Subcutaneous abdominal adipose tissue (tissue), 5 donors: ENCODE results near the gene DMD.

Experiments used
- H3K27ac ChIP-seq: one replicate; pipeline ENCODE4 v1.7.0; 2013; ENCODE audit warnings: low read depth, mild to moderate bottlenecking, inconsistent platforms, low read length, moderate library complexity
- H3K27me3 ChIP-seq, 5 donors: one replicate each; pipeline ENCODE4 v1.7.0; 2013; ENCODE audit warnings: low read length in 5 of 5, inconsistent platforms in 1 of 5; ENCODE audit not compliant: control insufficient read depth in 5 of 5, insufficient read depth in 4 of 5
- H3K36me3 ChIP-seq, 5 donors: one replicate each; pipeline ENCODE4 v1.7.0; 2013; ENCODE audit warnings: low read length in 5 of 5; ENCODE audit not compliant: control insufficient read depth in 5 of 5, insufficient read depth in 5 of 5
- H3K4me1 ChIP-seq, 5 donors: one replicate each; pipeline ENCODE4 v1.7.0; 2013; ENCODE audit warnings: low read length in 5 of 5, mild to moderate bottlenecking in 3 of 5, moderate library complexity in 1 of 5; ENCODE audit not compliant: control insufficient read depth in 5 of 5, insufficient read depth in 5 of 5
- H3K4me3 ChIP-seq, 5 donors: one replicate each; pipeline ENCODE4 v1.7.0; 2013; ENCODE audit warnings: low read length in 5 of 5, low read depth in 1 of 5
- H3K9ac ChIP-seq, 5 donors: one replicate each; pipeline ENCODE4 v1.7.0; 2013; ENCODE audit warnings: low read length in 5 of 5, mild to moderate bottlenecking in 4 of 5, moderate library complexity in 3 of 5
- H3K9me3 ChIP-seq, 5 donors: one replicate each; pipeline ENCODE4 v1.7.0; 2013; ENCODE audit warnings: low read length in 5 of 5; ENCODE audit not compliant: control insufficient read depth in 5 of 5
- donor health status: healthy.
- donor health status: healthy.
- donor health status: healthy.
- donor health status: healthy.
- donor health status: healthy.

The DMD gene

GRCh38 chrX:31236231-31236630 lies 1975.1 kb downstream of the DMD start:
- Histone ChIP-seq H3K9me3 (no peaks in the 10 kb centered on the region), H3K27ac (no peak overlapping the region), H3K27me3 (no peaks in the 10 kb centered on the region), H3K4me3 (no peak overlapping the region), H3K4me1 (no peaks in the 10 kb centered on the region), H3K9ac (no peak overlapping the region), H3K36me3 (no peaks in the 10 kb centered on the region)

- Histone ChIP-seq H3K9me3 (no peaks in the 10 kb centered on the region), H3K36me3 (no peaks in the 10 kb centered on the region), H3K4me3 (no peak overlapping the region), H3K4me1 (no peaks in the 10 kb centered on the region), H3K9ac (no peak overlapping the region), H3K27me3 (no peaks in the 10 kb centered on the region), H3K27ac (no peak overlapping the region)
These were observed 1977.3 kb downstream of the DMD start for GRCh38 chrX:31233941-31234496.

DNA sequence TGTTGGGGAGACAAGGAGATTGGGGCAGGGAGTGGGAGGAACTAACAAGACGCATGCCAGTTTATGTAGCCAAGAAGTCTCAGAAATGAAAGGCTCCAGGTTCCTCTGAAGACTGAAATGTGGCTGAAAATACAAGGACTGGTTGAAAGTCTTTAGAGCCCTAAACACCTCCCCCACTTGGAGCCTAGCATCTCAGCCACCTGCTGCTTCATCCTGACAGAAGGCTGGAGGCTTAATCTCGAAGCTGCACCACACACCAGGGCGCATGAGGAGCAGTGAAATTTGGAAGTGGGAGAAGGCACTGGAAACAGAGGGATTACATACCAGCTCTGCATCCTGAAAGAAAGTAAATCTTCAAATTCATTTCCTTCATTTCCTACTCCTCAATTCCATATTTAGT lies 1978.8 kb downstream of the DMD start:
- peaks cover 0 to 5% (median 0%) of the 10 kb centered on the region in 5 donors for H3K4me1 ChIP-seq
- no peak overlapping the region for H3K9ac ChIP-seq
- H3K9me3 ChIP-seq: no peaks in the 10 kb centered on the region
- H3K27ac ChIP-seq: no peak overlapping the region
- no peaks in the 10 kb centered on the region for H3K36me3 ChIP-seq
- H3K27me3 ChIP-seq: no peaks in the 10 kb centered on the region
- no peak overlapping the region for H3K4me3 ChIP-seq

DNA sequence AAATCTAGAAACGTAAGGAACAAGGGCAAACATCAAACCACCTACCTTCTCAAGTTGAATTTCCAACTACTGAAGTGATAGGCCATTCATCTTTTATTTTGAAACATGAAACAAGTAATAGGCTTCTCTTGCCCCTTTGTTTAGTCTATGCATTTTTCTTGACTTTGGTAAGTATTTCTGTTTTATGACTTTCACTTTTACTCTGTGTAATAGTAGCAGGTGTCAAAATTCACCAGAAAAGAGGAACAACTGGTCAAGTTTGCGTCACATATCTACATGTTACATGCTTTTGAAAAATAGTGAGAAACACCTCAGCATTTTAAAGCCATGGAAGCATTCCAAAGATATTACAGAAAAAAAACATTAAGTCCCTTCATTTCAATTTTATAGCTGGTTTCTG lies 1982.4 kb downstream of the DMD start:
- H3K9ac ChIP-seq: no peak overlapping the region
- no peaks in the 10 kb centered on the region for H3K9me3 ChIP-seq
- H3K27ac ChIP-seq: no peak overlapping the region
- H3K36me3 ChIP-seq: no peaks in the 10 kb centered on the region
- H3K4me3 ChIP-seq: no peak overlapping the region
- peaks cover 0 to 5% (median 0%) of the 10 kb centered on the region in 5 donors for H3K4me1 ChIP-seq
- H3K27me3 ChIP-seq: no peaks in the 10 kb centered on the region

- H3K27me3 ChIP-seq: no peaks in the 10 kb centered on the region
- H3K36me3 ChIP-seq: no peaks in the 10 kb centered on the region
- no peak overlapping the region for H3K27ac ChIP-seq
- H3K9ac ChIP-seq: no peak overlapping the region
- H3K9me3 ChIP-seq: no peaks in the 10 kb centered on the region
- peaks cover 0 to 5% (median 0%) of the 10 kb centered on the region in 5 donors for H3K4me1 ChIP-seq
- no peak overlapping the region for H3K4me3 ChIP-seq
These were observed 1982.9 kb downstream of the DMD start for GRCh38 chrX:31228415-31228832.

GRCh38 chrX:31227250-31227649 lies 1984.1 kb downstream of the DMD start:
- Histone ChIP-seq H3K4me3 (no peak overlapping the region), H3K4me1 (peaks cover 0 to 5% (median 0%) of the 10 kb centered on the region in 5 donors), H3K9me3 (no peaks in the 10 kb centered on the region), H3K36me3 (no peaks in the 10 kb centered on the region), H3K9ac (no peak overlapping the region), H3K27ac (no peak overlapping the region), H3K27me3 (no peaks in the 10 kb centered on the region)

DNA sequence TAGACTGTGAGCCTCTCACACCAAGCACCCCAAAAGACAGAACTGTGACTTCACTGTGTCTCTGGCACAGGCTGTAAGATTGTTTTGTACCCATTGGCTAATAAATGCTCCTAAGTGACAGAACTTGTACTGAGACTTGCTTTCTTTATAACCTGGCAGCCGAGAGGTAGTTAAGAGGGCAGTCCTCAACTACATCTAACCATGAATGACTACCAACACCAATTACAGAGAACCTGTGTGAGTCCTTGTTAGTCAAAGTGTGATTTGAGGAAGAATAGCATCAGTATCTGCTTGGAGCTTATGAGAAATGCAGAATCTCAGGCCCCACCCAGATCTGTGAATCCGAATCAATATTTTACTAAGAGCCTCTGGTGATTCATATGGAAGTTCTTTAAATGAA lies 1985.5 kb downstream of the DMD start:
- Histone ChIP-seq H3K9me3 (no peaks in the 10 kb centered on the region), H3K9ac (no peak overlapping the region), H3K27ac (no peak overlapping the region), H3K4me1 (peaks cover 0 to 10% (median 5%) of the 10 kb centered on the region in 5 donors), H3K27me3 (no peaks in the 10 kb centered on the region), H3K4me3 (no peak overlapping the region), H3K36me3 (no peaks in the 10 kb centered on the region)

GRCh38 chrX:31224381-31225012 lies 1986.9 kb downstream of the DMD start:
- no peak overlapping the region for H3K9ac ChIP-seq
- no peaks in the 10 kb centered on the region for H3K9me3 ChIP-seq
- no peaks in the 10 kb centered on the region for H3K36me3 ChIP-seq
- peaks cover 0 to 15% (median 10%) of the 10 kb centered on the region in 5 donors for H3K4me1 ChIP-seq
- H3K27ac ChIP-seq: no peak overlapping the region
- no peak overlapping the region for H3K4me3 ChIP-seq
- H3K27me3 ChIP-seq: no peaks in the 10 kb centered on the region

DNA sequence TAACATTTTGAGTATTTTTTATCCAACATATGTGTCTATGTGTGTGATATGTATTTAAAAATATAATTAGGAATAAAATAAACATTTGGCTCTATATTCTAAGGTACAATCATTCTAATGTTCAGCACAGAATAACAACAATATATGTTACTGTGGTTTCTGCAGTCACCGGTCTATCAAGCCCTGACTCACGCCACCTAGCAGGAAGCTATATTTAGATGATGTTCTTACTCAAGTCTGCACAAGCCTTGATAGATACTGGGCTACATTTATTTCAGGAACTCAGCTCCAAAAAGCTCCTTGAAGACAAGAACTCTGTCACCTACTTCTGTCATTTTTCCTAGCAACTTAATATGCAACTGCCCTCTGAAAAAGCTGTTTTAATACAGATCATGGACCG lies 1987.5 kb downstream of the DMD start:
- no peak overlapping the region for H3K4me3 ChIP-seq

GRCh38 chrX:31222946-31223345 lies 1988.4 kb downstream of the DMD start:
- H3K27ac ChIP-seq: no peak overlapping the region
- no peaks in the 10 kb centered on the region for H3K36me3 ChIP-seq
- H3K4me3 ChIP-seq: no peak overlapping the region
- H3K4me1 ChIP-seq: peaks cover 0 to 15% (median 11%) of the 10 kb centered on the region in 5 donors
- H3K9me3 ChIP-seq: no peaks in the 10 kb centered on the region
- no peak overlapping the region for H3K9ac ChIP-seq
- H3K27me3 ChIP-seq: peaks cover 0 to 2% (median 0%) of the 10 kb centered on the region in 5 donors

More for the DNA sequence above, 1987.5 kb downstream of the DMD start:
- H3K9ac ChIP-seq: no peak overlapping the region
- H3K4me1 ChIP-seq: peaks cover 0 to 15% (median 12%) of the 10 kb centered on the region in 5 donors
- H3K27ac ChIP-seq: no peak overlapping the region
- no peaks in the 10 kb centered on the region for H3K36me3 ChIP-seq
- peaks cover 0 to 2% (median 0%) of the 10 kb centered on the region in 5 donors for H3K27me3 ChIP-seq
- H3K9me3 ChIP-seq: no peaks in the 10 kb centered on the region
